GM12864 (cell line): Measurements from ENCODE around the gene GJB5.

ENCODE experiments used
- DNase-seq: peaks from one replicate; pipeline ENCODE4 v3.0.0-alpha.2; 2011; ENCODE audit warnings: low read depth
- H3K4me3 ChIP-seq: 2 replicates; pipeline ENCODE4 v1.5.1; 2011; ENCODE audit warnings: mild to moderate bottlenecking, low read depth, low read length, control low read depth
- TF ChIP-seq, protein P1 (sequence below): IDR thresholded peaks from 2 replicates; pipeline ENCODE4 v1.5.1; 2011; ENCODE audit warnings: low read depth, mild to moderate bottlenecking, moderate library complexity, low read length, control low read depth, inconsistent platforms; ENCODE audit errors: missing control alignments

GJB5 gene

DNA sequence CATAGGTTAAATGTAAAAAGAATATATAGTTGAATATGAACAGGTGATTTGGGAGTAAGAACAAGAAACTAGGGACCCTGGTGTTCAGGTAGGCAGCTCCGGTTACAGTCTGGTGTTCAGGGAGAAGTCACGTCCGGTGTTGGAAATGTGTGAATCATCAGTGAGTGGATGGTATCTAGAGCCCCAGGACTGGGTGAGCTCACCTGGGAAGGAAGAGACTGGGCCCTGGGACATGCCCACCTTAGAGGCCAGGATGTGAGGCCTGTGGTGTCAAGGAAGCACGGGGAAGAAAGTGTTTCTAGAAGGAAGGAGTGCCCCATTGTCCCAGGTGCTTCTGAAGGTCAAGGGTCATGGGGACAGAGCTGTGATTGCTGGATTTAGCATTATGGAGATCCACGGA is 24.7 kb downstream of the GJB5 start:
- TF ChIP-seq, protein P1, sequence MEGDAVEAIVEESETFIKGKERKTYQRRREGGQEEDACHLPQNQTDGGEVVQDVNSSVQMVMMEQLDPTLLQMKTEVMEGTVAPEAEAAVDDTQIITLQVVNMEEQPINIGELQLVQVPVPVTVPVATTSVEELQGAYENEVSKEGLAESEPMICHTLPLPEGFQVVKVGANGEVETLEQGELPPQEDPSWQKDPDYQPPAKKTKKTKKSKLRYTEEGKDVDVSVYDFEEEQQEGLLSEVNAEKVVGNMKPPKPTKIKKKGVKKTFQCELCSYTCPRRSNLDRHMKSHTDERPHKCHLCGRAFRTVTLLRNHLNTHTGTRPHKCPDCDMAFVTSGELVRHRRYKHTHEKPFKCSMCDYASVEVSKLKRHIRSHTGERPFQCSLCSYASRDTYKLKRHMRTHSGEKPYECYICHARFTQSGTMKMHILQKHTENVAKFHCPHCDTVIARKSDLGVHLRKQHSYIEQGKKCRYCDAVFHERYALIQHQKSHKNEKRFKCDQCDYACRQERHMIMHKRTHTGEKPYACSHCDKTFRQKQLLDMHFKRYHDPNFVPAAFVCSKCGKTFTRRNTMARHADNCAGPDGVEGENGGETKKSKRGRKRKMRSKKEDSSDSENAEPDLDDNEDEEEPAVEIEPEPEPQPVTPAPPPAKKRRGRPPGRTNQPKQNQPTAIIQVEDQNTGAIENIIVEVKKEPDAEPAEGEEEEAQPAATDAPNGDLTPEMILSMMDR: no peak
- DNase-seq: no peak
- no peak overlapping the region for H3K4me3 ChIP-seq

DNA sequence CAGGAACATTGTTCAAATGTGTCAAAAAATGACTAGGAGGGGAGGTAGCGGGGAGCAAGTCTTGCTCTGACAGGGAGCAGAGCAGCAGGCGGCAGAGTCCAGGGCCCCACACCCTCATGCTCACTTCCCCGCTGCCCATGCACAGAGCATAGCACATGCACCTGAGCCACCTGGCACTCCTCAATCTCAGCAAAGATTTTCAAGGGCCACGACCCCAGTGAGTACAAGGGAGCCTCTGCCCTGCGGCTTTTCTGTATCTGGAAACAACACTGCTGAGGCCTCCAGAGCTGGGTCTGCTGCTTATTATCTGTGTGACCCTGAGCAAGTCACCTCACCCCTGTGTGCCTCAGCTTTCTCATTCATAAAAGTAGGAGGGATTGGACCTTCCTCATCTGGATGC is 25.1 kb downstream of the GJB5 start:
- TF ChIP-seq, protein P1: no peak
- H3K4me3 ChIP-seq: no peak overlapping the region
- no peak for DNase-seq

DNA sequence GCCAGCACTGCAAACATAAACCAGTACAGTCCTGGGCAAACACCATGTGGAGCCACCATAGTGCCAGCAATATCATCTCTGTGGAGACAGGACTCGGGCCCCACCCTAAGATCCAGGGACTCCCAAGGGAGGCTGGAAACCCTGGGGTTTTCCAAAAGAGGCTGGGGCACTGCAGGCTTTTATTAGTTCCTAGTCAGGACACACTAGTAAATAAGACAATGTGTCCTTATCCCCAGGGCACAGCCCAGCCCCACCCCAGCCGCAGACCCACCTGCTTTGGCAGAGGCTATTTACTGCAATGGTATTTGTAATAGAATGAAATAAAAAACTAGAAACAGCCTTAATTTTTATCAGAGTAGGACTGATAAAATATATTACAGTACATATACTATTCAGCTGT is 25.7 kb downstream of the GJB5 start:
- no peak for DNase-seq
- TF ChIP-seq, protein P1: no peak
- H3K4me3 ChIP-seq: no peak overlapping the region

DNA sequence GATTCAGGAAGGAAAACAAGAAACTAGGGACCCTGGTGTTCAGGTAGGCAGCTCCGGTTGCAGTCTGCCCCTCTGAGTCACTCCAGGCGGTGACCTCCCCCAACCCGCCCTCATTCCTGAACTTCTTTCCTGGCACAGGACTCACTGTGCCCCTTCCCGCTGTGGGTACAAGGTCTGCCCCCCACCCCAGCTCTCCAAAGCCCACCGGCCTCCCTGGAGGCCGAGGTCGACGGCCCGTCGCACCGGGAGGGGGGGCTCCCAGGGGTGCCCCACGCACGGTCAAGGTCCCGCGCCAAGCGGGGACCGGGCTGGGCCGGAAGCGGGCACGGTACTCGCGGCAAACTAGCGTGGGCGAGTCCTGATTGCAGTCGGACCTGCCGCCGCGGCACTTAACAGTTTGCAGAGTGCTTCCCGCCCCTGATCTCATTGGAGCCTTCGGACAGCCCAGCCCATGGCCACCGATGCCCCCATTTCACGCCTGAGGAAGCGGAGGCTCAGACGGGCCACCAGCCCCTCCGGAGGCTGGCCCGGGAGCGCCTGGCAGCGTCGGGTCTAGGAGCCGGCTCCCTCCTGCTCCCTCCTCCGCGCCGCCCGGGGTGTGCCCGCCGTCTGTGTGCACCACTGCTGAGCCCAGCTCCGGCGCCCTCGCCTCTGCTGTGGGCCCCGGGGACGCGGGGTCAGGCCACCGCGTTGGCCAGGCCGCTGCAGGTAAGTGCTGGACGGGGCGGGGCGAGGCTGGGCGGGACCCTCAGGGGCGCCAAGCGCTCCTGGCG is 26.4 kb downstream of the GJB5 start, which contains the start of gene GJB3:
GJB3 (plus strand) TSS at position 144 of the 773 bp plus-strand sequence. CDS start 3,549 bp downstream, outside the sequence.
- TF ChIP-seq, protein P1: no peak
- no peak for DNase-seq
- H3K4me3 ChIP-seq: no peak within 1 kb of the TSS

DNA sequence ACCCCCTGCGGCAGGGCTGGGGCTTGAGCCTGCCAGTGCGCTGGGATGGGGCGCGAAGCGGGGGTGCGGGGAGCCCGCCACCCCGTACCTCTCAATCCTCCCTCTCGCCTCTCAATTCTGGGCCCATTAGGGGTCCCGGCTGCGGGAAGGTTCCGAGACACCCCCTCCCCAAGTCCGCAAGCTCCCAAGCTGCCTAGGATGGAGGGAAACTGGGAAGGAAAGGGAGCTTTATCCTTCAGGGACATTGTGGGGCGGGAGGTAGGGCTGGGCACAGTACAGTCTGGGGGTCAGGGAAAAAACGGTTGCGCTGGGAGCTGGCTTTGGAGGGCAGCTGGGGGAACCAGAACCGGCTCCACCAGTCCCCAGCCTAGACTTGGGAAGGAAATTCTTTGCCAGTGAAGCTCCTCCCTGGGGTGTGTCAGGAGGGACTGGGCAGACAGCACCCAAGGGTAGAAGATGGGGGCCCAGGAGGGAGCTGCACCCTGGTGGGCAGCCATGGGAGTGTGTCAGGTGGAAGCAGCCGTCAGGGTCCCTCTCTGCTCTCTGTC is 27.1 kb downstream of the GJB5 start:
- H3K4me3 ChIP-seq: no peak overlapping the region
- DNase-seq: no peak
- TF ChIP-seq, protein P1: no peak

DNA sequence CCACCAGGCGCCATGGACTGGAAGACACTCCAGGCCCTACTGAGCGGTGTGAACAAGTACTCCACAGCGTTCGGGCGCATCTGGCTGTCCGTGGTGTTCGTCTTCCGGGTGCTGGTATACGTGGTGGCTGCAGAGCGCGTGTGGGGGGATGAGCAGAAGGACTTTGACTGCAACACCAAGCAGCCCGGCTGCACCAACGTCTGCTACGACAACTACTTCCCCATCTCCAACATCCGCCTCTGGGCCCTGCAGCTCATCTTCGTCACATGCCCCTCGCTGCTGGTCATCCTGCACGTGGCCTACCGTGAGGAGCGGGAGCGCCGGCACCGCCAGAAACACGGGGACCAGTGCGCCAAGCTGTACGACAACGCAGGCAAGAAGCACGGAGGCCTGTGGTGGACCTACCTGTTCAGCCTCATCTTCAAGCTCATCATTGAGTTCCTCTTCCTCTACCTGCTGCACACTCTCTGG is 29.9 kb downstream of the GJB5 start:
- TF ChIP-seq, protein P1: no peak
- no peak for DNase-seq
- no peak overlapping the region for H3K4me3 ChIP-seq
